Parathyroid adenoma (tissue), 2 donors: Measurements from ENCODE around the gene PADI2.

ENCODE experiments used
- H2AFZ ChIP-seq: fragments of 300-600 bp; sonication (generic); one replicate; pipeline ENCODE4 v1.7.0; 2017; ENCODE audit warnings: antibody characterized with exemption, mild to moderate bottlenecking
- H3K27ac ChIP-seq: fragments of 300-600 bp; sonication (generic); one replicate; pipeline ENCODE4 v1.7.0; 2017
- H3K27me3 ChIP-seq: fragments of 300-600 bp; sonication (generic); one replicate; pipeline ENCODE4 v1.7.0; 2017; ENCODE audit warnings: low read length; ENCODE audit not compliant: control insufficient read depth, insufficient read depth
- H3K36me3 ChIP-seq: fragments of 300-600 bp; sonication (generic); one replicate; pipeline ENCODE4 v1.7.0; 2017; ENCODE audit warnings: low read length; ENCODE audit not compliant: control insufficient read depth, insufficient read depth
- H3K4me1 ChIP-seq: fragments of 300-600 bp; sonication (generic); one replicate; pipeline ENCODE4 v1.7.0; 2017; ENCODE audit warnings: control low read depth
- H3K4me2 ChIP-seq: fragments of 300-600 bp; sonication (generic); one replicate; pipeline ENCODE4 v1.7.0; 2017; ENCODE audit warnings: low read length
- H3K4me3 ChIP-seq: fragments of 300-600 bp; sonication (generic); one replicate; pipeline ENCODE4 v1.7.0; 2017; ENCODE audit warnings: low read depth, low read length
- H3K79me2 ChIP-seq: fragments of 300-600 bp; sonication (generic); one replicate; pipeline ENCODE4 v1.7.0; 2017; ENCODE audit warnings: control low read depth
- H3K9ac ChIP-seq: fragments of 300-600 bp; sonication (generic); one replicate; pipeline ENCODE4 v1.7.0; 2017; ENCODE audit warnings: mild to moderate bottlenecking
- H3K9me3 ChIP-seq: fragments of 300-600 bp; sonication (generic); one replicate; pipeline ENCODE4 v1.7.0; 2017; ENCODE audit warnings: low read length; ENCODE audit not compliant: control insufficient read depth
- TF ChIP-seq, protein P1 (sequence below): fragments of 300-600 bp; sonication (generic); IDR thresholded peaks from one replicate; pipeline ENCODE4 v1.7.0; 2017; ENCODE audit warnings: antibody characterized with exemption, mild to moderate bottlenecking
- donor health status: primary hyperparathyroidism.

PADI2 gene

DNA sequence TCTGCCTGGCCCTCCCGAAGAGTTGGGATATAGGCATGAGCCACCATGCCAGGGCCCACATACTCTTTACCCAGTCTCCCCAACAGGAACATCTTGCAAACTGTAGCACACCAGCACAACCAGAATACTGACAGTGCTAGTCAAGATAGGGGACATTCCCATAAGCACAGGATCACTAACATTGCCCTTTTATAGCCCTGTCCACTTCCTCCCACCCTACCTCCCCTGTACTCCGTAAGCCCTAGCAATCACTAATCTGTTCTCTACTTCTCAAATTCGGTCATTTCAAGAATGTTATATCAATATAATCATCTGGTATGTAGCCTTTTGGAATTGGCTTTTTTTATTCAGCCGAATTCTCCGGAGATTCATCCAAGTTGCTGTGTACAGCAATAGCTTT, 71.3 kb downstream of the PADI2 start:
- no peak overlapping the region for H3K9ac ChIP-seq
- H3K9me3 ChIP-seq = no peaks in the 10 kb centered on the region
- H3K4me1 ChIP-seq = no peaks in the 10 kb centered on the region
- peaks cover 15% of the 10 kb centered on the region for H3K79me2 ChIP-seq
- H2AFZ ChIP-seq = no peak overlapping the region
- no peak overlapping the region for H3K27ac ChIP-seq
- TF ChIP-seq, protein P1, sequence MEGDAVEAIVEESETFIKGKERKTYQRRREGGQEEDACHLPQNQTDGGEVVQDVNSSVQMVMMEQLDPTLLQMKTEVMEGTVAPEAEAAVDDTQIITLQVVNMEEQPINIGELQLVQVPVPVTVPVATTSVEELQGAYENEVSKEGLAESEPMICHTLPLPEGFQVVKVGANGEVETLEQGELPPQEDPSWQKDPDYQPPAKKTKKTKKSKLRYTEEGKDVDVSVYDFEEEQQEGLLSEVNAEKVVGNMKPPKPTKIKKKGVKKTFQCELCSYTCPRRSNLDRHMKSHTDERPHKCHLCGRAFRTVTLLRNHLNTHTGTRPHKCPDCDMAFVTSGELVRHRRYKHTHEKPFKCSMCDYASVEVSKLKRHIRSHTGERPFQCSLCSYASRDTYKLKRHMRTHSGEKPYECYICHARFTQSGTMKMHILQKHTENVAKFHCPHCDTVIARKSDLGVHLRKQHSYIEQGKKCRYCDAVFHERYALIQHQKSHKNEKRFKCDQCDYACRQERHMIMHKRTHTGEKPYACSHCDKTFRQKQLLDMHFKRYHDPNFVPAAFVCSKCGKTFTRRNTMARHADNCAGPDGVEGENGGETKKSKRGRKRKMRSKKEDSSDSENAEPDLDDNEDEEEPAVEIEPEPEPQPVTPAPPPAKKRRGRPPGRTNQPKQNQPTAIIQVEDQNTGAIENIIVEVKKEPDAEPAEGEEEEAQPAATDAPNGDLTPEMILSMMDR = no peak
- no peak overlapping the region for H3K4me3 ChIP-seq
- no peaks in the 10 kb centered on the region for H3K27me3 ChIP-seq
- H3K4me2 ChIP-seq = no peak overlapping the region
- H3K36me3 ChIP-seq = no peaks in the 10 kb centered on the region

DNA sequence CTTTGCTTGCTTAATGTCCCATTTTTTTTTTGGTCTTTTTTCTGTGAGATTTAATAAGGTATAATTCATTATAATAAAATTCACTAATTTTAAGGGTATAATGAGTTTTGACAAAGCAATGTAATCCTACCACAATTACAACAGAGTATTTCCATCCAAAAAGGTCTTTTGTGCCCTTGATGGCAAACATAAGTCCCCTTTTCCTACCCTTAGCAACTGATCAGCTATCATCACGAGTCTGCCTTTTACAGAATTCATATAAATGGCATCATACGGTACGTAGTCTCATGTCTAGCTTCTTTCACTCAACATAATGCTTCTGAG, 73.0 kb downstream of the PADI2 start:
- no peaks in the 10 kb centered on the region for H3K36me3 ChIP-seq
- H3K4me1 ChIP-seq = no peaks in the 10 kb centered on the region
- H3K9ac ChIP-seq = no peak overlapping the region
- no peaks in the 10 kb centered on the region for H3K9me3 ChIP-seq
- peaks cover 10% of the 10 kb centered on the region for H3K79me2 ChIP-seq
- H2AFZ ChIP-seq = no peak overlapping the region
- no peaks in the 10 kb centered on the region for H3K27me3 ChIP-seq
- H3K4me2 ChIP-seq = no peak overlapping the region
- H3K27ac ChIP-seq = no peak overlapping the region
- H3K4me3 ChIP-seq = no peak overlapping the region
- TF ChIP-seq, protein P1 = no peak

DNA sequence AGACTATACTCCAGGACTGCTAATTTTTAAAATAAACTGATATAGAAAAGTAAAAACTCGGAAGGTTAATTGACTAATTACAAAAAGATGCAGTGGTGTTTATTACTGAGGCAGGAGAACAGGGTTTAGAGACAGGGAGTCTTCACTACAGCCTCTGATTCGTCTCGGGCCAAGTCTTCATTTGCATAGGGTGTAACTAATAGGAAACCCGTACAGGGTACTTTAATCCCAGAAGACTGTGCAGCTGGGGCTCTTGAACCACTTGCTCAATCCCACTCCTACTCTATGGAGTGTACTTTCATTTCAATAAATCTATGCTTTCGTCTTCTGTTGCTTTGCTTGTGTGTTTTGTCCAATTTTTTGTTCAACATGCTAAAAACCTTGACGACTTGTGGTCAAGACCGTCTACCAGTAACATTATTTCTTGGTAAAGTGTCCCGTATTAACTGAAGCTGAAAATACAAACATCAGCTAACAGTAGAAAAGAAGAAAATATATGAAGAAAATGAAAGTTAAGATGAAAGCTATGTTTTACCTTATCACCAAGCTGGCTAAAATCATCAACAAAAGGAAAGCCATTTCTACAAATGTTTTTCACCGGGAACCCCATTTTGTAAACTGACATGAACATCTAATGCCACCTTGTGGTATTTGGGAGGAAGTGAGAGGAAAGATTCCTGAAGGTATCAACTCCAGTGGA, 73.5 kb downstream of the PADI2 start:
- no peak overlapping the region for H3K9ac ChIP-seq
- no peaks in the 10 kb centered on the region for H3K27me3 ChIP-seq
- no peaks in the 10 kb centered on the region for H3K4me1 ChIP-seq
- peaks cover 10% of the 10 kb centered on the region for H3K79me2 ChIP-seq
- H3K27ac ChIP-seq = no peak overlapping the region
- TF ChIP-seq, protein P1 = peak; percentile 62
- H3K4me2 ChIP-seq = no peak overlapping the region
- H3K9me3 ChIP-seq = no peaks in the 10 kb centered on the region
- H3K4me3 ChIP-seq = no peak overlapping the region
- no peak overlapping the region for H2AFZ ChIP-seq
- H3K36me3 ChIP-seq = no peaks in the 10 kb centered on the region

DNA sequence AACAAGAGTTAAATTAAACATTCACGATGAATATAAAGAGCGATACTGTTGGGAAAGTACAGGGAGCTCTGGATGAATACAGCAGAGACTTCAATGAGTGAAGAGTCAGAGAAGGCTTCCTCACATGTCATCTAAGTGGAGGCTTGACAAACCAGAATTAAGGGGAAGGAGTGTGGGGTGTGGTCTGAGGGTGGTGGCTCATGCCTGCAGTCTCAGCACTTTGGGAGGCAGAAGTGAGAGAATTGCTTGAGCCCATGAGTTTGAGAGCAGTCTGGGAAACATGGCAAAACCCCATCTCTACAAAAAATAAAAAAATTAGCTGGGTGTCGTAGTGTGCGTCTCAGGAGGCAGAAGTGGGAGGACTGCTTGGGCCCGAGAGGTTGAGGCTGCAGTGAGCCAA, 74.1 kb downstream of the PADI2 start:
- Histone ChIP-seq H2AFZ (no peak overlapping the region), H3K4me3 (no peak overlapping the region), H3K79me2 (peaks cover 10% of the 10 kb centered on the region), H3K4me2 (no peak overlapping the region), H3K27ac (no peak overlapping the region), H3K4me1 (no peaks in the 10 kb centered on the region), H3K9me3 (no peaks in the 10 kb centered on the region), H3K9ac (no peak overlapping the region), H3K36me3 (no peaks in the 10 kb centered on the region), H3K27me3 (no peaks in the 10 kb centered on the region)
- TF ChIP-seq, protein P1 = no peak

DNA sequence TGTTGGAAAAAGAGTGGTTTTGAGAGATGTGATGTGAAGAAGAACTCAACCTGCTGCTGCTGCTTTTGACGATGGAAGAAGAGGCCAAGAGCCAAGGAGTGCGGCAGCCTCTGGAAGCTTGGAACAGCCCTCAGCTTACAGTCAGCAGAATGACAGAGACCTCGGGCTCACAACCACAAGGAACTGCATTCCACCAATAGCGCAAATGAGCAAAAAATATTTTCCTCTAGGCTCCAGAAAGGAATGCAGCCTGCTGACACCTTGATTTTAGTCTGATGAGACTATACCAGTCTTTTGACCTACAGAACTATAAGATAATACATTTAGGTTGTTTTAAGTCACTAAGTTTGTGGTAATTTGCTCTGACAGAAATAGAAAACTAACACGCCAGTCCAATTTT, 75.6 kb downstream of the PADI2 start:
- H3K9me3 ChIP-seq = no peaks in the 10 kb centered on the region
- H3K4me2 ChIP-seq = no peak overlapping the region
- H2AFZ ChIP-seq = no peak overlapping the region
- H3K4me3 ChIP-seq = no peak overlapping the region
- H3K27ac ChIP-seq = no peak overlapping the region
- H3K27me3 ChIP-seq = no peaks in the 10 kb centered on the region
- TF ChIP-seq, protein P1 = no peak
- peaks cover under 1% of the 10 kb centered on the region for H3K79me2 ChIP-seq
- no peaks in the 10 kb centered on the region for H3K36me3 ChIP-seq
- no peaks in the 10 kb centered on the region for H3K4me1 ChIP-seq
- no peak overlapping the region for H3K9ac ChIP-seq
